GM19328 (cell line): ENCODE data around the gene UNC5CL.
"Not testable (repeated sequence)": the region's sequence is repeated elsewhere in the genome, so short reads cannot be mapped to it uniquely, and the experiment has no call there.

Experiments
- ATAC-seq: cut with Tn5 transposase; IDR thresholded peaks from one replicate; pipeline ENCODE4 v1.9.1; 2021; ENCODE audit warnings: mild to moderate bottlenecking, moderate library complexity; ENCODE audit not compliant: unreplicated experiment

UNC5CL gene

GRCh38 chr6:41008011-41008410 is 31.0 kb downstream of the UNC5CL start:
- no peak for ATAC-seq

- not testable (repeated sequence) for ATAC-seq
These were observed 32.0 kb downstream of the UNC5CL start for GRCh38 chr6:41006980-41007379.

GRCh38 chr6:41006217-41006616 is 32.8 kb downstream of the UNC5CL start:
- not testable (repeated sequence) for ATAC-seq

GRCh38 chr6:41002168-41002567 is 36.9 kb downstream of the UNC5CL start:
- no peak for ATAC-seq

GRCh38 chr6:41000248-41000647 is 38.8 kb downstream of the UNC5CL start:
- no peak for ATAC-seq

- ATAC-seq, result no peak
These were observed 39.5 kb downstream of the UNC5CL start for GRCh38 chr6:40999569-40999968.

- ATAC-seq, result no peak
These were observed 40.4 kb downstream of the UNC5CL start for GRCh38 chr6:40998661-40999060.

GRCh38 chr6:40997234-40997957 is 41.6 kb downstream of the UNC5CL start:
- ATAC-seq, result no peak

- ATAC-seq, result no peak
These were observed 42.3 kb downstream of the UNC5CL start for GRCh38 chr6:40996591-40997233.

GRCh38 chr6:40992746-40993145 is 46.3 kb downstream of the UNC5CL start:
- no peak for ATAC-seq

GRCh38 chr6:40990301-40990700 is 48.7 kb downstream of the UNC5CL start:
- ATAC-seq, result no peak

GRCh38 chr6:40989204-40990169 is 49.5 kb downstream of the UNC5CL start:
- no peak for ATAC-seq

- ATAC-seq, result no peak
These were observed 50.4 kb downstream of the UNC5CL start for GRCh38 chr6:40988634-40989033.

- no peak for ATAC-seq
These were observed 51.9 kb downstream of the UNC5CL start for GRCh38 chr6:40986921-40987819.

- no peak for ATAC-seq
These were observed 52.7 kb downstream of the UNC5CL start for GRCh38 chr6:40986364-40986763.

GRCh38 chr6:40983752-40984151 is 55.3 kb downstream of the UNC5CL start:
- no peak for ATAC-seq

GRCh38 chr6:40982917-40983316 is 56.1 kb downstream of the UNC5CL start:
- no peak for ATAC-seq

- no peak for ATAC-seq
These were observed 60.2 kb downstream of the UNC5CL start for GRCh38 chr6:40978687-40979289.

- no peak for ATAC-seq
These were observed 61.3 kb downstream of the UNC5CL start for GRCh38 chr6:40977695-40978094.

GRCh38 chr6:40977085-40977484 is 61.9 kb downstream of the UNC5CL start:
- no peak for ATAC-seq
